Stimulated activated CD8-positive, alpha-beta memory T cell treated with anti-CD3 and anti-CD28 coated beads, Interleukin-15, amount 100 ng/mL, for 48 hours (primary cell): ENCODE data around the gene RIPPLY1.
"Not testable (repeated sequence)": the region's sequence is repeated elsewhere in the genome, so short reads cannot be mapped to it uniquely, and the experiment has no call there.

Source experiments
- DNase-seq, 2 donors: peaks; one replicate each; pipeline ENCODE4 v3.0.0-alpha.2; 2020; ENCODE audit warnings: low read depth in 2 of 2

The RIPPLY1 gene

DNA sequence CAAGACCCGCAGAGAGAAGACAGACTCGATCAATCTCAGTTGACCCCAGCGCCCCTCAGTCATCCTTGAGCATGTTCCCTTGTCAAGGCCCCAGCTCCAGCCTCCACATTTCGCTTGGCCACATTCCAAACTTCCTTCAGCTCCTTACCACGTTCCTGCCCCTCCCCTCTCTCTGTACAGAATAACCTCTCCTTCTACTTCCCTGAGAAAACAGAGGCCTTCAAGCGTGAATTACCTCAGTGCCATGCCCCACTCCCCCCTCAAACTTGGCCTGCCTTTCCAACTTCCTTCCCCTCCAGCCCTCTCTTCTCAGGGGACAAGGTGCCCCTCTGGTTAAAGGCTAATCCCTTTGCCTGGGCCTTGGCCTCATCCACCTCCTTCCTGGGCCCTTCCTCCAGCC, 3.2 kb upstream of the RIPPLY1 start:
- DNase-seq = no peak

- no peak for DNase-seq
These were observed 2.0 kb upstream of the RIPPLY1 start for GRCh38 chrX:106905064-106905708.

- DNase-seq = no peak
These were observed 851 bp upstream of the RIPPLY1 start for GRCh38 chrX:106903856-106904528.

DNA sequence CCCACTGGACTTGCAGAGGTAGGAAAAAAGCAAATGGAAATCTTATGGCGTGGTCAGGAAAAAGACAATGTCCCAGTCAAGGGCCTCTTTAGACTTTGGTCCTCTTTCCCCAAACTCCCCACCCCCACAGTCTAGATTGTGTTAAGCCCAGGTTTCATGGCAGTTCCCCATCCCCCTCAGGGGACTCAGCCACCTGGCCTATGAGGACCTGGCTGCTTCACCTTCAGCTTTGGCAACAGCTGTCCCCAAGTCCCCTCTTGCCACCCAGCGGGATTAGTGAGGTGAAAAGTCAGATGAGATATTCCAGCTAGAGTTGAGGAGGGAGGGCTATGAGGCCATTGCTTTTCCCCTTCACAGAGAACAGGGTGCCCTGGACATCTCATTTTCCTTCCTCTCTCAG, 457 bp downstream of the RIPPLY1 start:
- no peak for DNase-seq

- DNase-seq = no peak
These were observed 1.3 kb downstream of the RIPPLY1 start for GRCh38 chrX:106901781-106902219.

- DNase-seq = no peak
These were observed 1.8 kb downstream of the RIPPLY1 start for GRCh38 chrX:106901341-106901740.

- DNase-seq = no peak
These were observed 3.3 kb downstream of the RIPPLY1 start for GRCh38 chrX:106899841-106900240.

GRCh38 chrX:106899276-106899675, 3.9 kb downstream of the RIPPLY1 start:
- no peak for DNase-seq

- DNase-seq = no peak
These were observed 4.7 kb downstream of the RIPPLY1 start for GRCh38 chrX:106898462-106898861.

DNA sequence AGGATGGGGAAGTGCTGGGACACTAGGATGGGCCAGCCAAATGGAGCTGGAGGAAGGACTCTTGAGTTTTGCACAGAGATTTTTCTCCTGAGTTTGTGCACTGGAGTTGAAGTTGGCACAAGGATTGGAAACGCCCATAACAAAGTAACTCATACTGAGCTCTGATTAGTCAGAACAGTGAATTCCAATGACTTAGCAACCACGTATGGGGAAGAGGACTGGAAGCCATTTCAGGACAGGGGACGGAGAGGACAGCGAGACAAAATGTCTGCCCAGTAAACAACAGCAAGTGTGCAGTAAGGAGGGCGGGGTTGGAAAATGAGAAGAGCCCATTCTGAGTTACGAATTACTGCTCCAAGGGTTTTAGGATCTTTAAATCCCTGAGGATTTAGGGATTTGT, 5.9 kb downstream of the RIPPLY1 start:
- no peak for DNase-seq

DNA sequence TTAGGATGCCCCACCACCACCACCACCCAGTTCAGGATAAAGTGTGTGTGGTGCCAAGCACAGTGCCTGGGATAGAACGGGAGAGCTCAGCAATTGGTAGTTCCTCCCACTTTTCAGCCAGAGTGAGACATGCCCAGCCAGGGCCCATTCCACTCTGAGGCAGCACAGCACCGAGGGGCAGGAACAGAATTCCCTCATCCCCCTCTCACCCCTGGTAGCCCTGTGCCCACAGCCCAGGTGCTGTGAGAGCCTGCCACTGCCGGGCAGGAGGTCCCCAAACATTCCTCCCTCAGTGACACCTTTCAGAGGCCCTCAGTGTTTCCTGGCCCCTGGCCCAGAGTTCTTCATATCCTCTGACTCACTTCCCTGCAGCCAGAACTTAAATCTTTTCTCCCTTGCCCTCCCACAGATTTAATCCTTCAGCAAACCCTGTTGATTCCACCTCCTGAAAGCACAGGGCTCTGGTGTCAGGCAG, 8.1 kb downstream of the RIPPLY1 start:
- DNase-seq = no peak

GRCh38 chrX:106894392-106894909, 8.7 kb downstream of the RIPPLY1 start:
- DNase-seq = peak; percentile 2 to 21

- DNase-seq = no peak
These were observed 11.2 kb downstream of the RIPPLY1 start for GRCh38 chrX:106891762-106892460.

DNA sequence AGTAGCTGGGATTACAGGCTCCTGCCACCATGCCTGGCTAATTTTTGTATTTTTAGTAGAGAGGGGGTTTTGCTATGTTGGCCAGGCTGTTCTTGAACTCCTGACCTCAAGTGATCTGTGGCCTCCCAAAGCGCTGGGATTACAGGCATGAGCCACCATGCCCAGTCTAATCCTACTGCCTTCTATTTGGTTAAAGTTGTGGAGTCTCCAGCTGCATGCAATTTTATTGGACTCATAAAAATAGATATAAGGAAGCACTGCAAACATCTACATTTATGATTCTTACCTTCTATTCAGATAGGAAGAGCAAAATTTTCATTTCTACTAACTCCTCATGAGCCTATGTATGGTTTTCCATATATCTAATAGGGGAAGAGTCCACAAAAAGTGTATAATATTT, 13.7 kb downstream of the RIPPLY1 start:
- DNase-seq = no peak

- no peak for DNase-seq
These were observed 28.0 kb downstream of the RIPPLY1 start for GRCh38 chrX:106875151-106875550.

GRCh38 chrX:106874075-106874474, 29.1 kb downstream of the RIPPLY1 start:
- DNase-seq = no peak

GRCh38 chrX:106872796-106873195, 30.3 kb downstream of the RIPPLY1 start:
- not testable (repeated sequence) for DNase-seq

DNA sequence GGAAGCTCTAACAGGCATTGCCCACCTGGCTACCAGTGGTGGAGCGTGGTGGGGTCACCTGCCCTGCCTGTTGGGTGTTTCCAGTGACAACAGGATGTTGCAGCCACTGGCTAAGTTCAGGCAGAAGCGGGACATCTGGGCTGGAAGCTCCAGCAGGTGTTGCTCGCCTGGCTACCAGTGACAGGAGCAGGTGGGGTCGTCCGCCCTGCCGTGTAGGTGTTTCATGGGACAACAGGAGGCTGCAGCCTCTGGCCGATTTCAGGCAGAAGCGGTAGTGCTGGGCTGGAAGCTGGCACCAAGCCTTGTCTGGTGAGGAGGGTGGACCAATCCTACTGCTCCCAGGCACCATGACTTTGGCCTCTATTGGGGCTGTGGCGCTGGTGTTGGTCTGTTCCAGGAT, 39.4 kb downstream of the RIPPLY1 start:
- no peak for DNase-seq

DNA sequence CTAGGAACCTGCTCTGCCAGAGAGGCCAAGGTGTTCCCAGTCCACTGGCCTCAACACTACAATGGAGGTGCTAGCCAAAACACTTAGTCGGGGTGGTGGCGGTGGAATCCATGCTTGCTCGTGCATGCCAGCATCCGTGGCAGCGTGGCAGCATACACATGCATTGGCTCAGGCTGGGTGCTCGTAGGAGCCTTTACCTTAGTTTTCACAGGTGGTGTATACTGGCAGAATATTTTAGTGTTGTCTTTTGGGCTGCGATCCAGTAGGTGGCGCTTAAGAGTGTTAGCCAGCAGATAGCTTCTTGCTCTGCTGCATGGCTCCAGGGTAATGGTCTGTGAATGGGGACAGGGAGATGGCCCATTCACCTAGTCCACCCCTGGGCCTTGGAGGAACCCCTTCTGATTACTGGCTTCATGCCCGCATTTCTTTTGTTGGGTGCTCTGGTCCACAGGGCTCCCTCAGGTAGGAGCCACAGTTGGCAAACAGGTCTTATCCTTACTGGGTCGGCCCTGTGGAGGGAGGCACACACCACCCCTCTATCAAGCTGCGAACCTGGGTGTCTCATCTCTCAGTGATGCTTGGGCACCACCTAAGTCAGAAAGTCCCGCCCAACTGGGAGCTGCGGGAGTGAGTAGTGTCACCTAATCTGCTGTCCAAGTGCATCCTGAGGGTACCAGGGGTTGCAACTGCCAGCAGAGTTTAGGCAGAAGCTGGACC, 40.0 kb downstream of the RIPPLY1 start:
- DNase-seq = no peak
